GM21786 (cell line): ENCODE results near the gene PRKG1.
"Not testable (repeated sequence)": the region's sequence is repeated elsewhere in the genome, so short reads cannot be mapped to it uniquely, and the experiment has no call there.

Experiments used
- ATAC-seq: cut with Tn5 transposase; IDR thresholded peaks from one replicate; pipeline ENCODE4 v1.9.1; 2021; ENCODE audit not compliant: unreplicated experiment

PRKG1 gene

DNA sequence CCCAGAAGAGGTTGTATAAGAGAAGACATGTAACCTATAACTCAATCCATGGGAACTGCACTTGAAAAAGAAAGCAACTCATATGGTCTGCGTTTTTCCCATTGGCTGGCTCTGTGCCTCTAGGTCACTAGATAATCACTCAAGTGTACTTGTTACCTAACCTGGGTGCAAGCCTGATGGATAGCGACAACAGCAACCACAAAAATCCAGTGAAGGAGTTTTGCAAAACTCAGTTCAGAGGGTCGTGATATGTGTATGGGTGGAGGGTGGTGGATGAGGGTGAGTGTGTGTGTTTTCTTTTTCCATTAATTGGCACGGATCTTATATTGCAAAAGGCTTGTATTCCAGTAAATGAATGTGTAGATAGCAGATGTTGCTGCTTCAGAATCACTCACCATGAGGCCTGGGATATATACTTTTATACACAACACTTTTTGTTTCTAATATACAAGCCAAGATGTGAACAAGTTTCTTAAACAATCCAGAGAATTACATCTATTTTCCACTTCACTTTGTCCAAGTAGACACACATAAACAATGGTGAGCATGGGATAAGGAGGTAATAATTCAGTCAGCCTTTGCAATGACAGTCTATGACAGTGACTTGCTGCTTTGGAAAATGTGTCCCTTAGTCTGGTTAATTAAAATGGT is 952.9 kb downstream of the PRKG1 start:
- no peak for ATAC-seq

DNA sequence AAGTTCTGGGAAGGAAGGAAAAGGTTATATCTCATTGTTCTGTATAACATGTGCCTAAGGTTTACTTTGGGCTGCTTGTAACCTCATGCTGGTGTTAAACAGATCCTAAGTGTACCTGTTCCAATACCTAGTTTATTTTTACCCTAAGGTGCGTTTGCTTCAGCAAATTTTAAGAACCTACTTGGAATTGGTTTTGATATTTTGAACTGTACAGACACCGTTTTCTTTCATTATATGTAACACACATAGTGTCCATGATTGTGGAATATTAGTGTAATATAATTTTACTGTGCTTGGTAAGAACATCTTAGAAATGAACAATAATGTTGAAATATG is 954.2 kb downstream of the PRKG1 start:
- ATAC-seq, result no peak

DNA sequence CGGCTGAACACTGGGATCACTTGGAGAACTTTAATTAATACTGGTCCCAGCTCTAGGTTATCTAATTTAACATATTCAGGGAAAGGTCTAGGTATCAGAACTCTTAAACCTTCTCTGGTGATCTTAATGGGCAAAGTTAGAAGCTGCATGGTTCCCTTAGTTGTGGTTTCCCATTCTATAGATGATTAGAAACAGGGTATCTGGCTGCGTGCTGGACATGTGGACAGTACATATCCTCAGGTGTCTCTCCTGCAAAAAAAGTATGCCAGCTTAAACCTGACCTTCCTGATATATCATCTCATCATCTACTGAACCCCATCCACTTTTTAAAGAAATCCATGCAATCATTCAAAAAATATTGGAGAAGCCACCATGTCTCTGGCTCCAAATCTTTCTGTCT is 955.3 kb downstream of the PRKG1 start:
- no peak for ATAC-seq

DNA sequence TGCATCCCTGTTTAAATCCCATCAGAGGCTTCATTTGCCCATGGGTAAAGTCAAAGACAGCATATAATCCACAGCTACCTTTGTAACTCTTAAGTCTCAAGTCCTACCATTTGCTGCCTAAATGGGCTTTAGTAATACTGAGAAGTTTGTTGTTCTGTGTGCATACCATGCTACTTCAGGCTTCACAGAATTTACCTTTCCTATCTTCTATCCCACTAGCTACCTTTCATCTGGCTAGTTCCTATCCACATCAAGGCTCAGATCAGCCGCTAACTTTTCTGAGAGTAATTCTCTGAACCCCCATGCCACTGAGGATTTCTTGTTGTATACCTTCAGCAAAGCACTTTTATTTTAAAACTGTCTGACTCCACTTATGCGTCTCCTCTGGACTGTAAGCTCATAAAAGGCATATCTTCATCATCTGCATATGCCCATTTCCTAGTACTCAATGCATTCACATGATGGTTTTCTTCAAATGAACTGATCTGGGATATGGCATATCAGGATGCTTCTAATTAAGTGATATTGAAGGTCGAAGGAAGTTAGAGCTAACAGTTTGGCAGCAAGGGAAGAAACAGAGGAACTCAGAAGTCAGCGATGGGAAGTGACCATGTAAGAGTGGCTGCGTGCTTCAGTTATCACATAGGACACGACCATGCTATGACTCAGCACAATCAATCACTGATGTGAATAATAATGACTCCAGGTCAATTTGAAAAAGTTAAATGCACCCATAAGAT is 955.9 kb downstream of the PRKG1 start:
- no peak for ATAC-seq

DNA sequence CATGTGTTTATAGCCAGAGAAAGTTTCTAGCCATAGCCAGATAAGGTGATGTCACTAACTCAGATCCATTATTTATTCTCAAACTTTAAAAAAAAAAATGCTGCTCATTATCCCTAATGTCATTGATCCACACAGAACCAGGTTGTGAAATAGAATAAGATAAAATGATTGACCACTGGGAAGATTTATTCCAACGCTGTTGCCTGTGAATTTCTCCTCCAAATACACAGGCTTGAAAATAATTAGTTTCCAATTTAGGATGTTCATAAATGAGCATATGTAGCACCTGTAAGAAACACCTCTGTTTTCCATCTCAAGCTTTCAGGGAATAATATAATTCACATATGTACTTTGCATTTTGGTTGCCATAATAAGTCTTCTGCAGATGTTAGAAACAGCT is 956.7 kb downstream of the PRKG1 start:
- no peak for ATAC-seq

DNA sequence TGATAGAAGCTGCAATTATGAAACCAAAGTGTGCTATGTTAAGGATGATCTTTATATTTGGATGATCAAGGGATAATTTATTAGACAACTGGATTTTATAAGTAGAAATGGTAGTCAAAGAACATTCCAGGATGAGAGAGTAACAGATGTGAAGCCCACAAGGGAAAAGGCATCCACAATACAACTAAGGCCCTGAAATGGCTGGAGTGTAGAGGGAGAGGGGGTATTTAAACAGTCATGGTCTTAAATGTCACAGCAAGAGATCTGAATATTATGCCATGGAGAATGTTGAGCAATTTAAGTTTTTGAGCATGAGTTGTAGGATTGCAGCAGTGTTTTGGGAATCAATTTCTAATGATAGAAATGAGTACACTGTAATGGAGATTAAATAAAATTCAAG is 957.5 kb downstream of the PRKG1 start:
- ATAC-seq, result no peak

DNA sequence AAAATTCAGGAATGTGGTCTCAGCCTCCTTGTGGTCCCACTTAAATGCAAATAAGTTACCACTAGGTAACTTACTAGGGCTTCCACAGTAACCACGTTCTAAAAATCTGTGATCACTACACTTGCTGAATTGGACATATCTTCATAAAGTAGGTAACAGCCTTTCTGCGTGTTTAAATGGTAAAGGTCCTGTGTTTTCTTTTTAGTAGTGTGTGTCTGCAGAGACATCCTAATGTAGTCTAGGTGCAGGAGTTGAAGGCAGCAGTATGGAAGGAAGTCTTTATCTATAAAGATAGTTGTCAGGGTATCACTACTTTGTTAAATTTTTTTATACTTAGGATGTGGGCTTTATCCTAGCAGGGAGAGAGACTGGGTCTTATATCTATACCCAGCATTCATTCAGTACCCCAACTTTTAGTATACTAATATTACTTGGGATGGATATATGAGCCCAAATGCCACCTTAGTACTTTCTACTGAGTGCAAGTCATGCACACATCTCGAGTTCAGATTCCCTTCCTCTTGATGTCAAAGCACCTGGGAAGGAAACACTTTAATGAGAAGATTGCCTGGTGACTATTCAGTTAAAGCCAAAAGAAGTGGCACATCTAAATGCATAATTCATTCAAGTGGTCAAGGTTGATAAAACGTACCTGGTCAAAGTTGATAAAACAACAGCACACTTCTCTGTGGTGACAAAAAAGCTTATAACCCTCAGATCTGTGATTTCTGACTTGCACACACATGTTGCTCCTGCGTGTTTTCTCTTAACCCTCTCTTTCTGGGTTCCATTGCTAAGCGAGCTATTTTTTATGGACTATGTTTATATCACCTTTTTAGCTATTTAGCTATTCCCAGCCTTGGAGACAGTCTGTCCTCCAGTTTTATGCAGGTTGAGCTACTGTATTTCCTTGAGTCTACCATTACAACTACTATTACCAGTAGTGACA is 958.7 kb downstream of the PRKG1 start:
- ATAC-seq, result no peak

DNA sequence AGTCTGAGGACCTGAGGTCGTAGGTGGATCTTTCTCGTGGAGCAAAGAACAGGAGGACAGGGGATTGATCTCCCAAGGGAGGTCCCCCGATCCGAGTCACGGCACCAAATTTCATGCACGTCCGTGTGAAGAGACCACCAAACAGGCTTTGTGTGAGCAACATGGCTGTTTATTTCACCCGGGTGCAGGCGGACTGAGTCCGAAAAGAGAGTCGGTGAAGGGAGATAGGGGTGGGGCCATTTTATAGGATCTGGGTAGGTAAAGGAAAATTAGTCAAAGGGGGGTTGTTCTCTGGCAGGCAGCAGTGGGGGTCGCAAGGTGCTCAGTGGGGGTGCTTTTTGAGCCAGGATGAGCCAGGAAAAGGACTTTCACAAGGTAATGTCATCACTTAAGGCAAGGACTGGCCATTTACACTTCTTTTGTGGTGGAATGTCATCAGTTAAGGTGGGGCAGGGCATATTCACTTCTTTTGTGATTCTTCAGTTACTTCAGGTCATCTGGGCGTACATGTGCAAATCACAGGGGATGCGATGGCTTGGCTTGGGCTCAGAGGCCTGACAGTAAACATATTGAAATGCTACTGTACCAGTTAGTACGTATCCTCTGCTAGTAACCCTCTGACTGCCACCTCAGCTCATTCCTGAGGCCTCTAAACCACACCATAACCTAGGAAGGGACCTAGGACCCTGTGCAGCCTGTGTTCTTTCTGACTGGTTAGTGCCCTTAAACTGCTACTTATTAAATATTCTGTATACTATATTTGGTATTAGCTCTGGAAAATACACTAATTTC is 964.9 kb downstream of the PRKG1 start:
- not testable (repeated sequence) for ATAC-seq

DNA sequence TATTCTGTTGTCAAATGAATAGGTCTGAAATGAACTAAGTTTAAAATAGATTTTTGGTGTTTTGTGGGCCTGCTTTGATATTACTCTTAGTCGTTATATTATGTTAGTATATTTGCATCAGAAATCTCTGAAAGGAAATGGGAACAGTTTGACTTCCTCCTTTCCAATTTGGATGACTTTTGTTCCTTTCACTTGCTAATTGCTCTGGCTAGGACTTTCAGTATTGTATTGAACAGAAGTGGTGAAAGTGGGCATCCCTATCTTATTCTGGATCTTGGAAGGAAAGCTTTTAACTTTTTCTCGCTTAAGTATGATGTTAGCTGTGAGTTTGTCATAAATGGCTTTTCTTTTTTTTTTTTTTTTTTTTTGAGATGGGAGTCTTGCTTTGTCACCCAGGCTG is 966.2 kb downstream of the PRKG1 start:
- ATAC-seq, result no peak

DNA sequence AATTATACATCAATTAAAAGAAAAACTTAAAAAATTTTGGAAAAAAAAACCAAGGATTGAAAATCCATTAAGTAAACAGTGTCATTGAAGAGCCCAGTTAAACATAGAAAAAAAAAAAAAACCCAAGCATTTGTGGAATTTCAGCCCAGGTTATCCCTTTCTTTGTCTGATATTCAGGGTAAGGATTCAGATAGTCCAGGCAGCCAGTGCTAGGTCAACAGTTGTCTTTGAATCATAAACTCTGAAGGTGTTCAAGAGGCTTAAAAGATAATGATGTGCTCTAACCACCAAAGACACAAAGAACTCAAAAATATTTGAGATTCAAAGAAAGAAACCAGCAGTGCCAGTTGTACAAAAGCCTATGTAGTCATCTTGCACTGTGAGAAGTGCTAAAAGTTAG is 969.5 kb downstream of the PRKG1 start:
- no peak for ATAC-seq

DNA sequence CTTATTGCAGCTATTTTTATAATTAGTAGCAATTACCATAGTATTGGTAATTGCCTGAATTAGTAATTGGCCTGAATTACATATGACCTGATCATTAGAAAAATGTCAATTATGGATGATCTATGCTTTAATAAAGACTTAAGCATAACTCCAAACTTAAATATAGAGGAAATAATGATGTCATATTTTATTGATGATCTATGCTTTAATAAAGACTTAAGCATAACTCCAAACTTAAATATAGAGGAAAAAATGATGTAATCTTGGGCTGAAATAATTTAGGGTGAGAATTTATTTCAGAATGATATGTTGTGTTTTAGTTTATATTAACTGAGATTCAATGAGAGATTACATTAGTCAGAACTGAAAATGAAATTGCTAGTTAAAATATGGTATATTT is 973.8 kb downstream of the PRKG1 start:
- ATAC-seq, result no peak

DNA sequence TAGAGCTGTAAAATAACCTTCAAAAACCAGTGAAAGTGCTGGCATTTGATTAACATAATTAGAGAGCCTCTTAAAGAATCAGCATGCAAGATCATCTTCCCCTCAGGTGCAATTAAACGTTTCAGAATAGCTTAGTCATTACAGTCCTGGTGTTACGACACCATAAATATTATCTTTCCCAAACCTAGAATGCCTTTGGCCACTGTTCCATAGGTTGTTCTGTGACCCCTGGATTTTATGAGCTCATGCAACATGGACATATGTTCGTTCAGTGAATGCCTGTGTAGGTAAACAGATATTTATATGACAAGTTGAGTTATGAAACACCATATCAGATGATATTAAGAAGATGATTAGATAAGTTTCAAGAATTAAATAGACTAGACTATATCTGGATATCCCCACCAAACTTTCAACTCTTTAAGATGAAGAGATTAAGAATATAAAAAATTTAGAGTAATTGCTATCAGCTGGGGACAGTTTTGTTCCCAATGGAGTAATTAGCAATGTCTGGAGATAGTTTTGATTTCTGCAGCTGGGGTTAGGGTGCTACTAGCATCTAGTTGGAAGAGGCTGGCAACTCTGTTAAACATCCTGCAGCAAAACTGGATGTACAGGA is 976.3 kb downstream of the PRKG1 start:
- ATAC-seq, result no peak

DNA sequence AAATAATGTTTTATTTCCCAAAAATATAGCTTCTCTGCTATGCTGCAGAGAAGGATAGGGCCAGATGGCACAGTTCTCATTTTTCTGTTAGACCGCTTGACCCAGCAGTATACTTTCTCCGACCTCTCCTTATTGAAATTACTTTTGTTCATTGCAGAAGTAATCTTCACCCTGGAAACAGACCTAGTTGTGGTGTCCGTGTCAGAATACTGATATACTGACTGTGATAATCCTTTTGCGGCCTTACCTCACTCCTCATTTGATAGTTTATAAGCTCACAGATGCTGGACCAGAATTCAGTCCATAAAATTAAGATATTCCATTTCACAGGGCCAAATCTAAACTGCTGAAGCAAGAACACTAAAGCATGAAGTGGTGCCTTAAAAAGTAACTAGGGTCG is 979.2 kb downstream of the PRKG1 start:
- no peak for ATAC-seq

DNA sequence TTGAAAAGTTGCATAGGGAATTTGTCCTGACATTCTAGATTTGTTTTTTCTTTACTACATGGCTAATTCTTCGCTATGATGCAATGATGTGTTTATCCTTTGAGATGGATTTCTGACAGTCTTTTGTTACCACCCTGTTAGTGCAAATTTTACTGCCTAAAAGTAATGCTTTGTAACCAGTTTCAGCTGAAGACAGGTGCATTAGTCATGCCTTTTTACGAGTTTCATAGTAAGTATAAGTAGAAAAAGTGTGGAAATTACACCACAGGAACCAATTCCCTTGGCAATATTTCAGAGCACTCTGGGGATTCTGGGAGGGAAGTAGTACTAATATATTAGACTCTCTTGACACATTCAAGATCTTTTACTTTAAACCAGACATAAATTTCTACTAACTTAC is 982.0 kb downstream of the PRKG1 start:
- no peak for ATAC-seq

DNA sequence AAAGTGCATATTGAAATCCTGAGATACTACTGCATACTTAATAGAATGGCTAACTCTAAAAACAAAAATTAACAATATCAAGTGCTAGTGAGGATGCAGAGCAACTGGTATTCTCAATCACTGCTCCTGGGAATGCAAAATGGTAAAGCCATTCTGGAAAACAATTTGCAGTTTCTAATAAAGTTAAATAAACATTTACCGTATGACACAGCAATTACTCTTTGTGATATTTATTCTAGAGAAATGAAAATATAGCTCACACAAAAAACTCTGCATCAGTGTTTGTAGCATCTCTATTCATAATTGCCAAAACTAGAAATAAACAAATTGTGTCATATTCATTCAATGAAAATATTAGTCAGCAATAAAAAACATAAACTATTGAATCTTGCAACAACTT is 984.8 kb downstream of the PRKG1 start:
- ATAC-seq, result no peak

DNA sequence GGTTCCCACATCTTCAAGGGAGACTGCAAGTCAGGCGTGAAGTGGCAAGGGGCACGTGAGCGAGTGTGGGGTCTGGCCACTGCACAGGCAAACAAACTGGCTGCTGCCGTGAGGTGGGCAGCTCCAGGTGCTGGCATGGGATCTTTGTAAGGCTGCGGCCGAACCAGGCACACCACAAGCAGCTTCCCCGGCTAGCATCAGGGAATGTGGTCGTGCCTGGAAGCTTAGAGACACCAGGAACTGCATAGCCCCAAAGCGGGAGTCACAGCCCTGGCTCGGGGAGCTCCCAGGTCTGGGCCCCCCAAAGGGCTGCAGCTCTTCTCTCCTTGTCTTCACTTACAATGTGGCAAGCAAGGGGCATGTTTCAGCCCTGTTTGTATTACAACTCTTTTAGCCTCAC is 988.9 kb downstream of the PRKG1 start:
- ATAC-seq, result no peak

DNA sequence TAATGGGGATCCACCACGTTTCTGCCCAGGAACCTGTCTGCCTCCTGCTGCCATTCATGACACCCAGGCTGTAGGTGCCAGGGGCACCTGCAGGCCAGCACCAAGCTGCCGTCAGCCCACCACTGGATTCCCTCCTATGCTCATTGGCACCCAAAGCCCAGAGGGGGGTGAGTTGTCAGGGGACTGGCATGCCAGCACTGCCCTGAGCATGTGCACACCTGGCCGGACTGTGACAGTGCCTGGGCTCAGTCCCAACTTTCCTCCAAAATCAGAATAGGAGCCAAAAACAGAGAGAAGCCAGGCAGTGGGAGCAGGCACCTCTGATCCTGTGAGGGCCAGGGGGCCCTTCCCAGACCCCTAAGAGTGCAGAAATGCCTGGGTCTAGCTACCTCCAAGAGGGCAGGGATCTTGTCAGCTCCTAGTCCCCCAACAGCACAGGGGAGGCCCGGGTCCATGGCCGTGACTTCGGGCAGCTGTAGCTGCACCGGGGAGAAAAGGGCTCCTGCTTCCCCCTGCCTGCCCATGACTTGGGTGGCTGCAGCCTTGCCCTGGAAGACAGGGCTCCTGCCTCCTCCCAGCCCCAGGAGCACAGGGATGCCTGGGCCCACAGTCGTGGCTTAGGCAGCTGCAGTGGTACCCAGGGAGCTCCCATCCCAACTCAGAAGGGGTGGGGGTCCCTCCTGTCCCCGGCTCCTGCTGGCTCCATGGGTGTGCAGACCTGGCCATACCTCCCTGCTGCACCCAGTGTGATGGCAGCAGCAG is 990.0 kb downstream of the PRKG1 start:
- ATAC-seq, result no peak

DNA sequence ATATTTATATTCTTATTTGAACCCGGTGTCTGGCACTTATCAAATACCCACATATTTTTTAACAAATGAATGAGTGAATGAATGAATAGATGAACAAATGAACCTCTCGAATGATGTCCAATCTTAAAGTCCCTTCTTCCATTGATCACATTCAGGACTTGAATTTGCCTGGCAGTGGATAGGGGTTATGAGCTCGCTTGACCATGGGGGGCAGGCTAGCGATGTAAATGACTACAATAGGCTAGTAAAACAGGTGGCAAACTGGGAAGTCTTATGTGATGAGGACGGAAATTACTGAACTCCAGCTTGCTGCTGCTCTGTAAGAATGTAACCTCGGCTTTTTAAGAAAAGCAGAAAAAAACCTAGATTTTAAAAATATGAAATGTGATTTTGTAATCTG is 992.1 kb downstream of the PRKG1 start:
- no peak for ATAC-seq

DNA sequence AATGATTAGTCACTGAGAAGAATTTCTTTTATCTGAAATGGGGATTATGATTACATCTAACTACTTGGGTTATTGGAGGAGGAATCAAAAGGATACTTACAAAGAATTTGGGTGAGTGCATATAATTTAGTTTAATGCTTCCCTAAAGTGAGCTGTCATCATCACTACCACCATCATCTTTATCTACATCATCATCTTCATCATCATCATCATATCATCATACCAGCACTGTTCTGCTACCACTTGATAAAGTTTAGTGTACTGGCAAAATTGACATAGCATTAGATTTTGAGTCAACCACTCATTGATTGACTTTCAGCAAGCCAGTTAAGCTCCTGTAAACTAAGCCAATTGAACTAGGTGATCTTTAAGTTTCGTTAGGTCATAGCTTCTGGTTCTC is 994.2 kb downstream of the PRKG1 start:
- no peak for ATAC-seq

DNA sequence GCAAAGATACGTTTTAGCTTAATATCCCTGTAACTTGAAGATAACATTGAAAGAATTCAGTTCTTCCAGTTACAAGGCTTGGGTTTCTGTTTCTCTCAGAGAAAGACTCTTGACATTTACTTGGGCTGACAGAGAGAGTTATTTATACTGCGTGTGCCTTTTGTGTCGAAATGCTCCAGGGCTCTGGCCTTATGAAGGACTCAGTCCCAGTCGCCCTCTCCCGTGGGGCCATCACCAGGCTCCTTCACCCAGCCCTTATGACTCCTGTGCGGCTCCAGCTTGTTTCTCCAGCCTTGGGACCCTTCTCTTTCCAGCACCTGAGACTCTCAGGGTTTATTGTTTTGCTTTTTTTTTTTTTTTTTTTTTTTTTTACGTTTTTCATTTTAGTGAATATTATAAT is 997.5 kb downstream of the PRKG1 start:
- ATAC-seq, result no peak
